Right atrium auricular region (tissue), 2 donors: Measurements from ENCODE around the gene GMIP. TPM values are rescaled to one million over a fixed set of nuclear protein-coding genes. Genes with fewer than 3 reads are reported as not detected.

Experiments used
- DNase-seq: peaks from one replicate; pipeline ENCODE4 v3.0.0-alpha.2; 2019; ENCODE audit warnings: low spot score
- H3K27ac ChIP-seq, 2 donors: fragments of 200-600 bp; sonication (generic); 1 replicate in 1 of 2; 2 replicates in 1 of 2; pipeline ENCODE4 v1.5.1; 2016 to 2019
- H3K27me3 ChIP-seq, 2 donors: fragments of 200-600 bp; sonication (generic); one replicate each; pipeline versions ENCODE4 v1.5.1 to v1.6.0; 2017 to 2019
- H3K36me3 ChIP-seq: fragments of 200-600 bp; sonication (generic); one replicate; pipeline ENCODE4 v1.5.1; 2016
- H3K4me1 ChIP-seq, 2 donors: fragments of 200-600 bp; sonication (generic); one replicate each; pipeline versions ENCODE4 v1.5.1 to v1.6.0; 2017 to 2019
- H3K4me3 ChIP-seq, 2 donors: fragments of 200-600 bp; sonication (generic); 1 replicate in 1 of 2; 2 replicates in 1 of 2; pipeline ENCODE4 v1.5.1; 2017 to 2019; ENCODE audit warnings: mild to moderate bottlenecking in 1 of 2, moderate library complexity in 1 of 2
- H3K9me3 ChIP-seq, 2 donors: fragments of 200-600 bp; sonication (generic); one replicate each; pipeline ENCODE4 v1.5.1; 2019
- CTCF ChIP-seq, 2 donors: fragments of 200-600 bp; sonication (generic); IDR thresholded peaks; one replicate each; pipeline ENCODE4 v1.5.1; 2019; ENCODE audit warnings: antibody characterized with exemption in 2 of 2
- total RNA-seq, 2 donors: library from RNA; depleted of rRNA; stranded (reverse); fragments of >200 nt; gene quantifications; one replicate each; pipeline ENCODE4 v1.1.0, GENCODE V29; 2016

The GMIP gene
- total RNA-seq, 2 donors from 2014 or later: 2.3 to 4.9 TPM

GRCh38 chr19:19645233-19645870 lies 1.9 kb upstream of the GMIP start:
- Histone ChIP-seq H3K4me1 (peaks cover 0 to 10% of the 10 kb centered on the region in 2 donors), H3K9me3 (no peaks in the 10 kb centered on the region), H3K27me3 (no peaks in the 10 kb centered on the region), H3K27ac (no peak overlapping the region), H3K36me3 (peaks cover 50% of the 10 kb centered on the region), H3K4me3 (no peak overlapping the region)
- DNase-seq: no peak
- no peak for TF ChIP-seq CTCF (IDR thresholded peaks at IDR 0.05)

- H3K27ac ChIP-seq: no peak overlapping the region
- H3K4me3 ChIP-seq: peak overlapping the region in 1 of 2 donors; percentile 76
- peak; percentile 27 to 42 for TF ChIP-seq CTCF (IDR thresholded peaks at IDR 0.05)
- H3K9me3 ChIP-seq: no peaks in the 10 kb centered on the region
- H3K36me3 ChIP-seq: peaks cover 38% of the 10 kb centered on the region
- DNase-seq: no peak
- peaks cover 0 to 10% of the 10 kb centered on the region in 2 donors for H3K4me1 ChIP-seq
- H3K27me3 ChIP-seq: no peaks in the 10 kb centered on the region
These were observed 564 bp upstream of the GMIP start for GRCh38 chr19:19644054-19644388.

DNA sequence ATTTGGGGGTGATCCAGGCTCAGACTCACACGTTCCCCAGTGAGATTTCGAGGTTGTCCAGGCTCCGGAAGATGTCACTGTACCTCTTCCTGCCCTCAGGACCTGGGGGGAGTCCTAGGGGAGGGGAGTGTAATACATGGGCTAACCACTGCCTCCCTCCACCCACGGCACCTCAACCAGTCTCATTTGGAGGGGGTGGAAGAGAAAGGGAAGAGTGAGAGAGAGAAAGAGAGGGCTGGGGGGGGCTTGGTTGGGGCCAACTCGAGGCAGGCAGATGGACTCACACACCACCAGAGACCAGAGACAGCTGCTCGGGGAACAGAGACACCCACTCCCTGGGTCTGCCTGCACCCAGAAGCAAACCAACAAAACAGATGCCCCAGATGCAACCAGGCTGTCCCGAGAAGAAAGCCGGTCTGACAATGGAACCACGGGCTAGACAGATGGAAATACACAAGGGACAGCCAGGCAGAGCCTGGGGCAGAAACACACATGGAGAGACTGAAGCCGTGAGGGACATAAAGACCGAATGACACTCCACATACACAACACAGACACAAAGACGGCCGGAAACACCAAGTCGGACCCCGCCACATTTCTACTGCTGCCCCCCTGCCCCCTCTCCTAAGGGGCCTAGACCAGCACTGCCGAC lies 825 bp downstream of the GMIP start:
- TF ChIP-seq CTCF (IDR thresholded peaks at IDR 0.05): no peak
- Histone ChIP-seq H3K27ac (peak overlapping the region in 1 of 2 donors; percentile 75), H3K4me1 (peaks cover 0 to 10% of the 10 kb centered on the region in 2 donors), H3K27me3 (no peaks in the 10 kb centered on the region), H3K36me3 (peaks cover 30% of the 10 kb centered on the region), H3K9me3 (no peaks in the 10 kb centered on the region), H3K4me3 (peak overlapping the region; percentile 50 to 76)
- DNase-seq: no peak

DNA sequence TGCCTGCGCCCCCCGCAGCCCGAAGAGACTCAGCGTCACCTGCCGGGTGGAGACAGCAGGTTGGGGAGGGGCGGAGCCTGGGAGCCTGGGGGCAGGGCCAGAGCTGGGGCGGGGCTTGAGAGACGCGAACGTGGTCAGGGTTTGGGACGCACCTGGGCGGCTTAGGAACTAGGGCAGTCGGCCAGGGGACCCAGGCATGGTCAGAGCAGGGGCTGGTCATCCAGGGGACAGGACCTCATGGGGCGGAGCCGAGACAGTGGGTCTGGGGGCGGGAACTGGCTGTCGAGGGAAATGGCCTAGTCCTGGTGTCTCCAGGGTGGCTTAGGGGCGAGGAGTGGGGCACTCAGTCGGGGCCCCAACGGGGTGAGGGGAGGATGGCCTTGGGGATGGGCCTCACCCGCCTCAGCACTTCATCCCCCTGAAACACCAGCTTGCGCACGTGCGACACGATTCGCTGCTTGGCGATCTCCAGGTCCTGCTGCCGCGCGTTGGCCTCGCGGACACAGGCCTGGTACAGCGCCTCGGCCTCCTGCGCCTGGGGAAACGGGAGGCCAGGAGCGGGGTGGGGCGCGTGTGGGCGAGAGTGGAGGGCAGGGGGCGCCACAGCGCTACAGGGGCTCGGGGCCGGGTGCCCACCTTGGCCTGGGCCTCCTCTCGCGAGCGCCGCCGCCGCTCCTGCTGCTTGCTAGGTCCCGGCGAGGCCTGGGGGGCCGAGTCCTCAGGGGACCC lies 5.8 kb downstream of the GMIP start:
- H3K36me3 ChIP-seq: no peaks in the 10 kb centered on the region
- no peak overlapping the region for H3K27ac ChIP-seq
- H3K4me3 ChIP-seq: no peak overlapping the region
- H3K27me3 ChIP-seq: no peaks in the 10 kb centered on the region
- no peak for DNase-seq
- H3K9me3 ChIP-seq: no peaks in the 10 kb centered on the region
- TF ChIP-seq CTCF (IDR thresholded peaks at IDR 0.05): no peak
- peaks cover 0 to 5% of the 10 kb centered on the region in 2 donors for H3K4me1 ChIP-seq

- H3K4me1 ChIP-seq: no peaks in the 10 kb centered on the region
- no peaks in the 10 kb centered on the region for H3K9me3 ChIP-seq
- no peaks in the 10 kb centered on the region for H3K36me3 ChIP-seq
- H3K4me3 ChIP-seq: no peak overlapping the region
- DNase-seq: no peak
- no peaks in the 10 kb centered on the region for H3K27me3 ChIP-seq
- TF ChIP-seq CTCF (IDR thresholded peaks at IDR 0.05): no peak
- no peak overlapping the region for H3K27ac ChIP-seq
These were observed 6.3 kb downstream of the GMIP start for GRCh38 chr19:19637186-19637522.
